ENCODE data around the gene BAZ2B. TPM values are rescaled to one million over a fixed set of nuclear protein-coding genes. Genes with fewer than 3 reads are reported as not detected.

The BAZ2B gene
- total and polyA plus RNA-seq, 2 donors (not counting 3 experiments of a cell fraction or from before 2014, with no cell fraction given): 22.1 to 73.8 TPM

- TF ChIP-seq EZH2 (IDR thresholded peaks at IDR 0.05; ENCODE audit: borderline replicate concordance, low read depth, low read length, severe bottlenecking): no peak
- no peak for TF ChIP-seq MYC (IDR thresholded peaks at IDR 0.05; ENCODE audit: low read depth, low read length)
- TF ChIP-seq POLR2AphosphoS5 (IDR thresholded peaks at IDR 0.05; ENCODE audit: insufficient read depth, low read depth, low read length): no peak
- TF ChIP-seq JUN (IDR thresholded peaks at IDR 0.05; ENCODE audit: borderline replicate concordance, insufficient read depth, insufficient read length, low read depth): no peak
- TF ChIP-seq, protein P1, sequence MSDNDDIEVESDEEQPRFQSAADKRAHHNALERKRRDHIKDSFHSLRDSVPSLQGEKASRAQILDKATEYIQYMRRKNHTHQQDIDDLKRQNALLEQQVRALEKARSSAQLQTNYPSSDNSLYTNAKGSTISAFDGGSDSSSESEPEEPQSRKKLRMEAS (IDR thresholded peaks at IDR 0.05; ENCODE audit: insufficient read depth, insufficient read length): no peak
- TF ChIP-seq, protein P2, sequence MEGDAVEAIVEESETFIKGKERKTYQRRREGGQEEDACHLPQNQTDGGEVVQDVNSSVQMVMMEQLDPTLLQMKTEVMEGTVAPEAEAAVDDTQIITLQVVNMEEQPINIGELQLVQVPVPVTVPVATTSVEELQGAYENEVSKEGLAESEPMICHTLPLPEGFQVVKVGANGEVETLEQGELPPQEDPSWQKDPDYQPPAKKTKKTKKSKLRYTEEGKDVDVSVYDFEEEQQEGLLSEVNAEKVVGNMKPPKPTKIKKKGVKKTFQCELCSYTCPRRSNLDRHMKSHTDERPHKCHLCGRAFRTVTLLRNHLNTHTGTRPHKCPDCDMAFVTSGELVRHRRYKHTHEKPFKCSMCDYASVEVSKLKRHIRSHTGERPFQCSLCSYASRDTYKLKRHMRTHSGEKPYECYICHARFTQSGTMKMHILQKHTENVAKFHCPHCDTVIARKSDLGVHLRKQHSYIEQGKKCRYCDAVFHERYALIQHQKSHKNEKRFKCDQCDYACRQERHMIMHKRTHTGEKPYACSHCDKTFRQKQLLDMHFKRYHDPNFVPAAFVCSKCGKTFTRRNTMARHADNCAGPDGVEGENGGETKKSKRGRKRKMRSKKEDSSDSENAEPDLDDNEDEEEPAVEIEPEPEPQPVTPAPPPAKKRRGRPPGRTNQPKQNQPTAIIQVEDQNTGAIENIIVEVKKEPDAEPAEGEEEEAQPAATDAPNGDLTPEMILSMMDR (IDR thresholded peaks at IDR 0.05; ENCODE audit: extremely low read depth in 1 of 2, insufficient read depth in 1 of 2, low read depth in 1 of 2, low read length in 2 of 2): no peak
- no peak for TF ChIP-seq POLR2A (IDR thresholded peaks at IDR 0.05; ENCODE audit: low read depth, low read length)
- no peak for TF ChIP-seq GATA2 (IDR thresholded peaks at IDR 0.05; ENCODE audit: insufficient read depth, insufficient read length, low read depth, low read length)
- no peak for TF ChIP-seq FOS (IDR thresholded peaks at IDR 0.05; ENCODE audit: borderline replicate concordance, insufficient read depth, low read length)
- CTCF ChIA-PET: no interaction called here
- BruUV-seq (replicated peaks): no TSS peak
- Histone ChIP-seq H3K36me3 (ENCODE audit: control insufficient read depth in 2 of 2, extremely low read depth in 1 of 2, insufficient read depth in 2 of 2, low read length in 2 of 2) (no peaks in the 10 kb centered on the region), H3K4me2 (ENCODE audit: insufficient read depth, low read length) (no peak overlapping the region), H3K27me3 (ENCODE audit: control insufficient read depth in 2 of 2, insufficient read depth in 2 of 2, low read length in 2 of 2) (no peaks in the 10 kb centered on the region), H3K9me3 (replicated peaks; ENCODE audit: control insufficient read depth, insufficient read depth, low read length) (no peaks in the 10 kb centered on the region), H2AFZ (ENCODE audit: low read depth, low read length) (no peak overlapping the region), H3K9ac (replicated peaks; ENCODE audit: extremely low read depth, insufficient read depth, low read length) (no peak overlapping the region), H3K79me2 (ENCODE audit: control insufficient read depth, insufficient read depth, low read length) (peaks cover 4% of the 10 kb centered on the region), H3K9me1 (replicated peaks; ENCODE audit: control insufficient read depth, extremely low read depth, insufficient read depth, low read length) (no peaks in the 10 kb centered on the region), H3K27ac (ENCODE audit: insufficient read depth, low read depth, low read length) (no peak overlapping the region), H4K20me1 (replicated peaks; ENCODE audit: control insufficient read depth, extremely low read depth, insufficient read depth, low read length) (peaks cover 2% of the 10 kb centered on the region), H3K4me3 (replicated peaks in 1 of 3; ENCODE audit: insufficient read depth in 1 of 3, low read depth in 1 of 3, low read length in 3 of 3) (no peak overlapping the region), H3K4me1 (ENCODE audit: control insufficient read depth, extremely low read depth, insufficient read depth, low read length) (no peaks in the 10 kb centered on the region)
- FAIRE-seq (no peak), DNase-seq (ENCODE audit: low read depth, low spot score) (no peak)
- dilution Hi-C loops (cut with MboI; ENCODE audit: extremely low pct_ligation_motif_present, low sequenced_read_pairs): no loop called here
- intact Hi-C loops (cut with micrococcal nuclease): no loop called here
- POLR2A ChIA-PET: no interaction called here
Measured at GRCh38 chr2:159562248-159562647, 54.1 kb downstream of the BAZ2B start.

Measured in endothelial cell of umbilical vein (primary cell).